HG03135 (cell line): ENCODE results near the gene GJA5.

Experiments used
- ATAC-seq: cut with Tn5 transposase; IDR thresholded peaks from one replicate; pipeline ENCODE4 v1.9.1; 2021; ENCODE audit warnings: mild to moderate bottlenecking, moderate library complexity; ENCODE audit not compliant: unreplicated experiment

GJA5 gene

DNA sequence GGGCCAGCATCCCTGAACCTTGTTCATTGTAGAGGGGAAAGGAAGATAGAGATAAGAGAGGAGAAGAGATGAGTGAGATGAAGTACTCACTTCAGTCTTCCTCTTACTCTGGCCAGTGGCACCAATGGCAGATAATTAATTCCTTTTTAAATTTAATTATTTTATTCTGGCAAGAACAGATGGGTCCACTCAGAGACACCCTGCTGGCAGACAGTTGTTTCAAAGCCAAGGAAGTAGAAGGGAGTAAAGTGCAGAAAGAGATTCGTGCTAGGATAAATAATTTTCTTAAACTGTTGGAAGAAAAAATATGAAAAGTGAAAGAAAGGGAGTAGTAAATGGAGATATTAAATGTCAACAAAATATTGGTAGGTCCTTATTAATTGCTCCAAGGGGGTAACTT, 7.7 kb upstream of the GJA5 start:
- ATAC-seq: no peak

- ATAC-seq: no peak
These were observed 2.0 kb upstream of the GJA5 start for GRCh38 chr1:147762233-147763024.

GRCh38 chr1:147758379-147759100, 1.9 kb downstream of the GJA5 start:
- no peak for ATAC-seq

DNA sequence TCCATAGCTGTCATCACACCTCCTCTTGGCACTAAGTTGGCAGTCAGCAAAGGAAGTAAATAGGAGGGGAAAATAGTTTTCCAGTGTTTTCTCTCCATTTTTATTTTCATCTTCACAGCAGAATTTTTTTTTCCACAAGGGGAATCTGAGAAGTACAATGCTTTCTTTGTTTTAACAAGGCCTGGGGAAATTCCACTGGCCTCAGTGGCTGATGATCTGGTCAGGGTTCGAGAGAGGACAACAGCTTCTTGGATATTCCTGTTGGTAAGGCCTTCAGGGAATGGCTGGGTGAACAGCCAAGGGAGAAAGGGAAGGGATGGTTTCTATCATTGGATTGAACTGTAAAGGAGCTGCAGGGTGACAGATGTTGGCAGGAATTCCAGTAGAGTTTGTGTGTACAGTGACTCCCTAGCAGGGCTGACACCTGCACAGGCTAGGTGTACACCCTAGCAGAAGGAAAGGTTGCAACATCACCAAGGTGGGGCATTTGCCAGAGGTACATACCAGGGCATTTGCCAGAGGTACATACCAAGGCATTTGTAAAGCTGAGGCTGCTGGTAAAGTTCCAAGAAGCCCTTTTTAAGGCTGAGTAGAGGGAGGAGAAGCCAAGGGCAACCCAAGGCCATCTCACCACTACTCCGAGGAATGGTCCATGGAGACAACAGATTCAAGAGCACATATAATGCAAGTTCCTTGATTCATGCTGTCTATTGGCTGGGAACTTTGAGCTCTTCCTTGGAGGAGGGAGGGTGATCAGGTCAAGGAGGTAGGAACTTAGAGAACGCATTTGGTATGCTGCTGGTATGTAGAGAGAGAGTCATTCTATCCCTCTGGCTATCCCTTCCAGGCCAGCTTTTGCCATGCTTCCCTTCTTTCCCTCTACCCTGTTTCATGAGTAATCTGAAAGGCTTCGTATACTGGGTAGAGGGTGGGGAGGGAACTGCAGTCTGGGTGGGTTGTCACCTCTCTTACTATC, 3.1 kb downstream of the GJA5 start:
- no peak for ATAC-seq

GRCh38 chr1:147756341-147756740, 4.1 kb downstream of the GJA5 start:
- ATAC-seq: no peak

DNA sequence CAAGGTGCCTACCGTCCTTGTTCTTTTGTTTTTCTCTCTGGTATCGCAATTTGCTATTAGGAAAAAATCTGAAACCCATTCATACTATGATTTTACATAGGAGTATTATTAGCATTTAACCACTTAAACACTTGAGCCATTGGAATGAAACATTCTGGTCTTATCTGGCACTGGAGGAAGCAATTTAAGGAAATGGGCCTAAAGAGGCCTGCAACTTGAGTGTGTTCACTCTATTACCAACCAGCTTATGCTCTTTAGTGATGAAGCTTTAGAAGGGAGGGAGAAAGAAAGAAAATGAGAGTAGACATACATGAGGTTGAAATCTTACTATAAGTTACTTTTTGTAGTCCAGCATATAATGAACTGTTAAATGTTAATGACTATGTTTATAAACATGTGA, 5.7 kb downstream of the GJA5 start:
- no peak for ATAC-seq

DNA sequence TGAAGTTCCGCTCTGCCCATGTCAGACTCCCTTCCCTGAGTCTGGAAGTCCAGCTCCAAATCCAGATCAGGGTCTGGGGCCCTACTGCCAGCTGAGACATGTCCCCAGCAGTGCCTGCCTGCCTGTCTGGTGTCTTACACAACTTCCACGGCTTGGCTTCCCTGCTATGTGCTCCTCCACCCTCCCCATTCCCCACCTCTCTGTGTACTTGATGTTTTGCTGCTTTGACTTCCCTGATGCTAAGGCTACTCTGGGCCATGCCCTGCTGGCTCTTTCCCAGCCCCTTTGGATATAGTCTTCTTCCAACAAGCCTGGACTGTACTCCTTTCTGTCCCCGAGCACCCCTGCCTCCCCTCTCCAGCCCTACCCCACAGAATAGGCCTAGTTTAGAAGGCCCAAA, 7.3 kb downstream of the GJA5 start:
- ATAC-seq: no peak

GRCh38 chr1:147752511-147752910, 7.9 kb downstream of the GJA5 start:
- no peak for ATAC-seq

- no peak for ATAC-seq
These were observed 9.1 kb downstream of the GJA5 start for GRCh38 chr1:147751346-147751745.

DNA sequence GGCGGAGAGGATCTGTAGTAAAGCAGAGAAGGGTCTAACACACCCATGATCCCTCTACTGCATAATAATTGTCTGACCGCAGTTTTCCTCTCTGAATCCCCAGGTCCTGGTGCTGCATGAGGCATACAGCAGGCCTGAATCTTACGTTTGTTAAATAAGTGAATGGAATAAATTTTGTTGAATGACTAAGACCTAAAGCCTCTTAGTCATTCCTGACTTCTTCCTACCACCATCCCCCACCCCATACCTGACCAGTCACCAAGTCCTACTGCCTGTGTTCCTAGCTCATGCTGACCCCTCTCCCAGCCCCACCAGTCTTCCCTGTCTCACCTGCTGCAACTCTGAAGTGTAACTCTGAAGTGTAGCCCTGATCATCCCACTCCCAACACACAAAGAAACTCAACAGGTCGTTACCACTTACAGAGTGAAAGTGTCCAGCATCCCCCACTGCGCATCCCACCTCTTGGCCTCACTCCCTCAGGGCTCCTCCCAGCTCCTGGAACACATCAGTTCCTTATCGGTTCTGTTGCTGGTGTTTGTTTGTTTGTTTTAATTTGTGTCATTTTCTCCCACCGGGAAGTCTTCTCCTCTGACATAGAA, 9.7 kb downstream of the GJA5 start:
- ATAC-seq: no peak

- ATAC-seq: no peak
These were observed 10.6 kb downstream of the GJA5 start for GRCh38 chr1:147749792-147750191.

- ATAC-seq: no peak
These were observed 11.6 kb downstream of the GJA5 start for GRCh38 chr1:147748676-147749350.

DNA sequence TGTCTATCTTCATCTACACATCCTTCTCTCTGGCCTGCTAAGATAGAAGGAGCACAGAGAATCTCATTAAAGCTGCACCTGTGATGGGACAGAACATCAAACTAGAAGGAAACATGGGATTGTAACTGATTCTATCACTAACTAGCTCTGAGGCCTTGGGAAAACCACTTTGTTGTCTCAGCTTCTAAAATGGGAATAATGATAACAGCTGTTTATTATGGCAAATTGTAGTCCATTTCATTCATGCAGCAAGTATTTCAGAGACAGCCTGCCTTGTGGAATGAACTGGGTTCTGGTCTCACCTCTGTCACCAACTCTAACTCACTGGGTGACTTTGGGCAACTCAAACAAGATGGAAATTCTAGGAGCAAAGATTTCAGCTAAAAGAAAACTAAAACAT, 12.4 kb downstream of the GJA5 start:
- ATAC-seq: no peak

DNA sequence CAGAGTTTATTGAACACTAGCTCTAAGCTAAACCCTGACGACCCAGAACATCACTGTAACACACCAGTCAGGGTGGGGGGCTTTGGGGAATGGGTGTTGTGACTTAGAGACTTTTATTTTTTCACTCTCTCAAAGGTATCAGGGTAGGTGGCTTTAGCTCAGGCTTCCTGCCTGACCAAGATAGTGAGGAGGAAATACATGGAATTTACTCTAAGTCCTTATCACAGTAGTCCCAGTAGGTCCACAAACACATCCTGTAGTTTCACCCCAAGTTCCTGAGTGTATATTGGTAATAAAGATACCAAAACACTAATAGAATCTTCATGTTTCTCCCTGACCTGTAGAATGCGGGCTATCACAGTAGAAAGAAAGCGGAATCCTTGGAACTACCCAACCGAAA, 15.1 kb downstream of the GJA5 start:
- no peak for ATAC-seq

GRCh38 chr1:147741065-147741464, 19.3 kb downstream of the GJA5 start:
- no peak for ATAC-seq

DNA sequence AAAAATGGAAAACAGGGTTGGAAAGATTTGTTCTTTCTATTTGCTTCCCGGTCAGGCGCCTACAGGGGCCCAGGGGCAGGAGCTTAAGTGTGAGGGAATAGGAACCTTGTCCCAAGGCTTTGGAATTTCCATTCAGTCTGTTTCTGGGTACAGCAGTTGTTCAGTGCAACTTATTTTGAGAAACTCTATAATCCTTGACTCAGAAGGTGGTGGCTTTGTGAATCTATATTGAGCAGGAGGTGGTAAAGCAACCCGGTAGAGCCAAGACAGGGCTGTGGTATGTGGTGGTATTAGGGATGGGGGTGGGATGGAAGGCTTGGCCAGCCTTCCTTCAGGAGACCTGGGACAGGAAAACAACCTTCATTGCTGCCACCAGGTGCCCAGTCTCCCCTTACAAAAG, 20.0 kb downstream of the GJA5 start:
- no peak for ATAC-seq

DNA sequence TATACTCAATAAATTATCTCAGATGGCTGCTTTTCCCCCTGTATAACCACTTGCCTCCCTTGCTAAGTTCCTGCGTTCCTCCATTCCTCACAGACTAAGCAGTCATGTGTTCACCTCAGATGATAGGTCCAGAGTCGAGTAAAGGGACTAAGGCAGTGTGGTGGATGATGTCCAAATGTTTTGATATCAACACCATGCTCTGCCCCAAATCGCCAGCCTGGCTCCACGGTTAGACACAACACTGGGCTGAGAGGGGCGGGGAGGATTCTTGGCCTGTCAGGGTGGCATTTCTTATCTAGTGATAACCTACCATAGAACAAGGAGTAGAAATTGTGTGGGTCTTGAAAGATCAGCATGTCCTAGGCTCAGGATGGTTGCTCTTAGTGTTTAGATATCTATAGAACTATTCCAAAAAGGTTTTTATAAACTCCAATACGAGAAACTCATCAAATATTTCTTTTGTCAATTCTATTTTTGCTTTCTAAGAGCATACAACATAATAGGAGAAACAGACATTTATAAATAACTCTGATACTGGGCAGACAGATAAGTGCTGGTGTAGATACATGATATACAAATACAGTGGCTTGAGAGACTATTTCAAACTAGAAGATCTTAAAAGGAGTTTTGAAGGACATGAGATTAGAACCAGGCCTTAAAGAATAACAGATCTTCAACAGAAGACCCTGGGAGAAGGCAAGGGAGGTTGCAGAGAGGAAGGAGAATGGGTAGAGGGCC, 21.5 kb downstream of the GJA5 start:
- no peak for ATAC-seq

GRCh38 chr1:147738129-147738528, 22.3 kb downstream of the GJA5 start:
- ATAC-seq: no peak

DNA sequence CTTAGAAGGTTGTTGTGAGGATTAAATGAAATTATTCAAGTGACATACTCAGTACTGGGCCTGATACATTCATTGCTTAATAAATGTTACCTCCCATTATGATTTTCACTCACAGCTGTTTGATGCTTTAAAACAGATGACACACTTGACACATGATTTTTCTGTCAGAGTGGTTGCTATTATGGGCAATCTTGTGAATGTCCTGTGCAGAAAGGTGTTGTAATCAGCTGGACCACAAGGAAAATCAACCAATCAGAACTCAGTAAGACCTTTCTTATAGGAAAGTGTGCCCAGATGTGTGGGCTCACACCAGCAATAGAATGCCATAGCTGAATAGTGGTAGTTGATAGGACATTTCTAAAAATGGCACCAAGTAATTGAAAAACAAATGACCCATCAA, 23.5 kb downstream of the GJA5 start:
- no peak for ATAC-seq

DNA sequence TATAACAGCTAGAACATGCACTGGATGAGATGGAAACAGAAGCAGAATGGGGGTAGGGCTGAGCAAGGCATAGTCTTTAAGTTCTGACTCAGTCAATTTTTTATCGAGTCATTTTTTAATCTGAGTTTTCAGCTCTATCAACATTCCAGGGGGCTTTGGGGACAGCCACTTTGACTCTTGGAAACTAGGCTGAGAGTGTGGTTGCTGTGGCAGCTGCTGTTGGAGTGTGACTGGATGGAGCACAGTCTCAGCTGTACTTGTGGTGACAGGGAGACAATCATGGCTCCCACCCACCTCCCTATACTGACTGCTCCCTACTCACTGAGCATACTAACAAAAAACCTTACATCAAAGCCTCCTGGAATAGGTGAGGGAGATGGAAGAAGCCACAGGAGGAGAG, 25.0 kb downstream of the GJA5 start:
- ATAC-seq: no peak
